Omental fat pad (tissue), 4 donors: ENCODE results near the gene SLC28A1. TPM values are rescaled to one million over a fixed set of nuclear protein-coding genes. Genes with fewer than 3 reads are reported as not detected.
"Not testable (repeated sequence)": the region's sequence is repeated elsewhere in the genome, so short reads cannot be mapped to it uniquely, and the experiment has no call there.

Experiments used
- ATAC-seq: fragments of 150-250 bp; one replicate; pipeline ENCODE4 v1.9.1; 2016; ENCODE audit warnings: mild to moderate bottlenecking, moderate library complexity; ENCODE audit not compliant: low FRiP score
- DNase-seq: peaks from one replicate; pipeline ENCODE4 v3.0.0-alpha.2; 2019; ENCODE audit warnings: low spot score
- total RNA-seq, 4 donors: library from RNA; depleted of rRNA; stranded (reverse); fragments of >200 nt; gene quantifications; one replicate each; pipeline ENCODE4 v1.1.0, GENCODE V29; 2016
- TF ChIP-seq, protein P1 (sequence below), 3 donors: fragments of 450-650 bp; IDR thresholded peaks; one replicate each; pipeline ENCODE4 v1.5.1; 2016 to 2017; ENCODE audit warnings: antibody characterized with exemption in 3 of 3, mild to moderate bottlenecking in 3 of 3, moderate library complexity in 2 of 3

The SLC28A1 gene
- total RNA-seq, 4 donors from 2014 or later, result not detected

DNA sequence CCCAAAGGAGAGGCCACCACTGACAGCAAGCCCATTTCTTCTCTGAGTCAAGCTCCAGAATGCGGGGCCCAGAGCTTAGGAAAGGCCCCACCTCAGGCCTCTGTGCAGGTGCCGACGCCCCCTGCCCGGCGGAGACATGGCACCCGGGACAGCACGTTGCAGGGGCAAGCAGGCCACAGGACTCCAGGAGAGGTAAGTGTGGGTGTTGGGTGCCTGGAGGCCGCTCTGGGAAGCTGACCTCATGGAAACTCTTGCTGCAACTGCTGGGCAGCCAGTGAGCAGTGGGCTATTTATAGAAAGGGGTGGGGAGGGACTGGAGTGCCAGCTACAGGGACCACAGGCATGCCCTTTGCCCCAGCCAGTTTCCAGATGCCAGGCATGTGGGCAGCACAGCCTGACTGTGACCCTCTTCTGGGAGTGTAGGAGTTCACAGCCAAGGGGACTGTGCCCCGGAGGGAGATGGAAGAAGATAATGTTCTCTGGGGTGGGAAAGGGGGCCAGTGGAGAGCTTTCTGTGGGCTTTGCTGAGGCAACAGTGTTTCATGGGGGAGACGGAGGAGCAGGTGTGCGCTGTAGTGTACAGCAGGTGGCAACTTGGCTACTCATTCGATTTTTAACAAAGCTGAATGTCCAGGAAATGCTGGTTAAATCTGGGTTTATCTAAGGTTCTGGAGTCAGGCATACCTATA, 43.6 kb upstream of the SLC28A1 start:
- ATAC-seq (peak; percentile 52), DNase-seq (no peak)
- TF ChIP-seq, protein P1, sequence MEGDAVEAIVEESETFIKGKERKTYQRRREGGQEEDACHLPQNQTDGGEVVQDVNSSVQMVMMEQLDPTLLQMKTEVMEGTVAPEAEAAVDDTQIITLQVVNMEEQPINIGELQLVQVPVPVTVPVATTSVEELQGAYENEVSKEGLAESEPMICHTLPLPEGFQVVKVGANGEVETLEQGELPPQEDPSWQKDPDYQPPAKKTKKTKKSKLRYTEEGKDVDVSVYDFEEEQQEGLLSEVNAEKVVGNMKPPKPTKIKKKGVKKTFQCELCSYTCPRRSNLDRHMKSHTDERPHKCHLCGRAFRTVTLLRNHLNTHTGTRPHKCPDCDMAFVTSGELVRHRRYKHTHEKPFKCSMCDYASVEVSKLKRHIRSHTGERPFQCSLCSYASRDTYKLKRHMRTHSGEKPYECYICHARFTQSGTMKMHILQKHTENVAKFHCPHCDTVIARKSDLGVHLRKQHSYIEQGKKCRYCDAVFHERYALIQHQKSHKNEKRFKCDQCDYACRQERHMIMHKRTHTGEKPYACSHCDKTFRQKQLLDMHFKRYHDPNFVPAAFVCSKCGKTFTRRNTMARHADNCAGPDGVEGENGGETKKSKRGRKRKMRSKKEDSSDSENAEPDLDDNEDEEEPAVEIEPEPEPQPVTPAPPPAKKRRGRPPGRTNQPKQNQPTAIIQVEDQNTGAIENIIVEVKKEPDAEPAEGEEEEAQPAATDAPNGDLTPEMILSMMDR (IDR thresholded peaks at IDR 0.05), result no peak

DNA sequence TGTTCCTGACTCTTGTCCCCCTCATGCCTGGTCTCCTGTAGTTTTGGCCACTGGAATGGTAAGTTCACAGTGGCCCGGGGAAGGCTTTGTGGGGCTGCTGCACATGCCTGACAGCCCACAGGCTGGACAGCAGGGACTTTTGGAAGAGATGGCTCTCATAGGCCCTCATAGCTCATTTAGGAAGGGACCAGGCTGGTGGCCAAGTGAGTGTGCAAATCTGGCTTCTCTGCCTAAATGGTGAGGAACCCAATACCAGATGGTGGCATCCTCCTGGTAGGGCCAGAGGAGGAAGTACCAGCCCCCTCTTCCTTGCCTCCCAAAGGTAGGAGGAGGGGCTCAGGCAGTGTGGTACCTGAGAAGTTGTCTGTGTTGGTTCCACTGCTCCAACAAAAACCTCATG, 41.7 kb upstream of the SLC28A1 start:
- TF ChIP-seq, protein P1 (IDR thresholded peaks at IDR 0.05), result no peak
- DNase-seq (no peak), ATAC-seq (no peak)

DNA sequence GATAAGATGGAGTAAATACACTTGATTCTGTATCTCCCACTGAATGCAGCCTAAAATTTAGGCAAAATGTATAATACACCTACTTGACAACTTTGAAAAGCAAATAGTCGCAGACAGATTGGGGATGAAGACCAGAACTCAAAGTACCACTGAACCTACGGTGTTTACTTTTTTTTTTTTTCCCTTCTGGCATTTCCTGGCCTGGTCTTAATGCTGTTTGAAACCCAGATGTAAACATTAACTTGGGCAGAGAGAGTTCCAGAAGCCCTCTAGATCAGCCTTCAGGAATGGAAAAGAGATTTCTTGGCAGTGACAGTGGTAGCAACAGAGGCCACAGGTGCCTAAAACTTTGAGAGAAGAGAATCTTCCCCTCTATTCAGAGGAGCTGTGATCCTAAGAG, 39.5 kb upstream of the SLC28A1 start:
- no peak for ATAC-seq
- TF ChIP-seq, protein P1 (IDR thresholded peaks at IDR 0.05), result no peak
- DNase-seq, result no peak

DNA sequence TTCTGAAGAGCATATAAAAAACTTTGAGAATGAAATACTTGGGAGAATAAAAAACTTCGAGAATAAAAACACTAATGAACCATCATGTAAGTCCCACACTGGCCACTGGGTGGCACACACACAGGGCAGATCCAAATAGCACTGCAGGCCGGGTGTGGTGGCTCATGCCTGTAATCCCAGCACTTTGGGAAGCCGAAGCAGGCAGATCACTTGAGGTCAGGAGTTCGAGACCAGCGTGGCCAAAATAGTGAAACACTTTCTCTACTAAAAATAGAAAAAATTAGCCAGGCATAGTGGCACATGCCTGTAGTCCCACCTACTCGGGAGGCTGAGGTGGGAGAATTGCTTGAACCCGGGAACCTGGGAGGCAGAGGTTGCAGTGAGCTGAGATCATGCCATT, 38.8 kb upstream of the SLC28A1 start:
- not testable (repeated sequence) for ATAC-seq
- DNase-seq, result peak; percentile 59

DNA sequence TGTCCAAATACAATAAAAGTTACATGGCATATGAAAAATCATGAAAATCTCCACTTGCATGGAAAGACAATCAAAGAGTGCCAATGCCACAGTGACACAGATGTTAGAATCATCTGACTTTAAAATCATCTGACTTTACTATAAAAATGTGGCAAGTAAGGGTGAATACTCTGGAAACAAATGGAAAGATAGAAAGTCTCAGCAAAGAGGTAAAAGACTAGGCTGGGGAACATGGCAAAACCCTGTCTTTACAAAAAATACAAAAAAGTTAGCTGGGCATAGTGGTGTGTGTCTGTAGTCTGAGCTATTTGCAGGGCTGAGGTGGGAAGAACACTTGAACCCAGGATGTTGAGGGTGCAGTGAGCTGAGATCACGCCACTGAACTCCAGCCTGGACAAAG, 38.2 kb upstream of the SLC28A1 start:
- no peak for DNase-seq
- TF ChIP-seq, protein P1 (IDR thresholded peaks at IDR 0.05), result no peak
- ATAC-seq, result no peak

DNA sequence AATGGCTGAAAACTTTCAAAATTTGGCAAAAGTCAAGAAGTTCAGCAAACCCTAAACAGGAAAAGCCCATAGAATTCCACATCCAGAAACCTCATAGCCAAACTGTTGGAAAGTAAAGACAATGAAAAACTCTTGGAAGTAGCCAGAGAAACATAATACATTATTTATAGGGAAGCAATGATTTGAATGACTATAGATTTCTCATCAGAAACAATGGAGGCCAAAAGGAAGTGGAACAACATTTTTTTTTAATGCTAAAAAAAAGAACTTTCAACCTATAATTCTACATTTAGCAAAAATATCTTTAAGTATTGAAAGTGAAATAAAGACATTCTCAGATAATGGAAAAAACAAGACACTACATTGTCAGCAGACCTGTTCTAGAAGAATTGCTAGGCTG, 37.1 kb upstream of the SLC28A1 start:
- TF ChIP-seq, protein P1 (IDR thresholded peaks at IDR 0.05), result no peak
- ATAC-seq, result no peak
- DNase-seq, result no peak

DNA sequence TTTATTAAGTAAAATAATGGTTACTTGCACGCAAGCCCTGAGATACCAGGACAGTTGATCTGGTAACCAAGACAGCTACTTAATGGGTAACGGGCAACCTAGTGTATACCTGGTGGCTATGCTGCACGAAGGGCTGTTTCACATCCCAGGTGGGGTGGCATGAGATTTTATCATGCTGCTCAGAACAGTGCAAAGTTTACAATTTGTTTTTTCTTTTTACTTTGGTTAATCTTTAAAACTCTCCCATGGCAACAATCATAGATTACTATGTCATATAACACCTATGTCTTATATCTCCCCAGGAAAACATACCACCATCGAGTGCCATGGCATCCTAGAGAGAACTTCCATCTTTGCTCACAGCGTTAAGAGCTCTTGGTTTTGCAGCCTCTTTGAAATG, 32.2 kb upstream of the SLC28A1 start:
- ATAC-seq, result no peak
- no peak for DNase-seq
- TF ChIP-seq, protein P1 (IDR thresholded peaks at IDR 0.05), result no peak
